Mesendoderm (in vitro differentiated cells): ENCODE measurements around the gene HS6ST1.
A peak's percentile ranks its signal among the peaks of the same experiment; 100 is the strongest.

Source experiments
- DNase-seq: peaks from one replicate; pipeline ENCODE4 v3.0.0; 2013
- H2AK5ac ChIP-seq: 2 replicates; pipeline ENCODE4 v1.6.1; 2013; ENCODE audit warnings: low read length, inconsistent platforms
- H2BK120ac ChIP-seq: 2 replicates; pipeline ENCODE4 v1.6.1; 2013; ENCODE audit warnings: low read depth, mild to moderate bottlenecking, low read length, moderate library complexity, mixed read lengths
- H2BK15ac ChIP-seq: replicated peaks from 2 replicates; pipeline ENCODE4 v1.6.1; 2013; ENCODE audit warnings: low read depth, mild to moderate bottlenecking, moderate library complexity
- H2BK5ac ChIP-seq: 2 replicates; pipeline ENCODE4 v1.6.1; 2013; ENCODE audit warnings: low read length, inconsistent platforms
- H3K18ac ChIP-seq: 2 replicates; pipeline ENCODE4 v1.6.1; 2013; ENCODE audit warnings: mild to moderate bottlenecking, low read length, mixed read lengths
- H3K23ac ChIP-seq: one replicate; pipeline ENCODE4 v1.6.1; 2013; ENCODE audit warnings: low read length
- H3K27ac ChIP-seq: 2 replicates; pipeline ENCODE4 v1.5.1; 2013; ENCODE audit warnings: low read depth, mild to moderate bottlenecking, inconsistent platforms, low read length, moderate library complexity
- H3K27me3 ChIP-seq: 2 replicates; pipeline ENCODE4 v1.6.1; 2013; ENCODE audit warnings: low read length, control low read depth, mild to moderate bottlenecking, inconsistent platforms; ENCODE audit not compliant: insufficient read depth, poor library complexity
- H3K36me3 ChIP-seq: 2 replicates; pipeline ENCODE4 v1.6.1; 2013; ENCODE audit warnings: low read length, inconsistent platforms; ENCODE audit not compliant: control insufficient read depth, insufficient read depth
- H3K4ac ChIP-seq: one replicate; pipeline ENCODE4 v1.6.1; 2013; ENCODE audit warnings: low read depth, mild to moderate bottlenecking, low read length, moderate library complexity
- H3K4me1 ChIP-seq: 2 replicates; pipeline ENCODE4 v1.6.1; 2013; ENCODE audit warnings: low read depth, low read length, inconsistent platforms; ENCODE audit not compliant: control insufficient read depth
- H3K4me2 ChIP-seq: 2 replicates; pipeline ENCODE4 v1.6.1; 2013; ENCODE audit warnings: low read length
- H3K4me3 ChIP-seq: 2 replicates; pipeline ENCODE4 v1.5.1; 2013; ENCODE audit warnings: mild to moderate bottlenecking, low read length
- H3K56ac ChIP-seq: one replicate; pipeline ENCODE4 v1.6.1; 2013; ENCODE audit warnings: low read length
- H3K79me1 ChIP-seq: 2 replicates; pipeline ENCODE4 v1.6.1; 2013; ENCODE audit warnings: low read length, inconsistent platforms
- H3K79me2 ChIP-seq: 2 replicates; pipeline ENCODE4 v1.6.1; 2013; ENCODE audit warnings: mild to moderate bottlenecking, low read length; ENCODE audit not compliant: control insufficient read depth, insufficient read depth
- H3K9ac ChIP-seq: 2 replicates; pipeline ENCODE4 v1.6.1; 2013; ENCODE audit warnings: low read length, inconsistent platforms
- H4K5ac ChIP-seq: one replicate; pipeline ENCODE4 v1.6.1; 2013; ENCODE audit warnings: low read length
- H4K8ac ChIP-seq: one replicate; pipeline ENCODE4 v1.6.1; 2013; ENCODE audit warnings: low read depth, mild to moderate bottlenecking, control low read depth, low read length, moderate library complexity
- WGBS: extraction: QIAGEN DNeasy Blood & Tissue Kit; methylation state at CpG from one replicate; pipeline ENCODE4 v1.1.7; 2013; ENCODE audit warnings: low lambda C conversion rate, missing lambda C conversion rate; ENCODE audit not compliant: insufficient coverage; ENCODE audit errors: extremely low coverage; 5-methylcytosine and 5-hydroxymethylcytosine counted together

HS6ST1 gene

GRCh38 chr2:128314348-128315121 is 4.1 kb downstream of the HS6ST1 start:
- peaks cover 48% of the 10 kb centered on the region for H3K79me1 ChIP-seq
- peaks cover 2% of the 10 kb centered on the region for H3K36me3 ChIP-seq
- no peak overlapping the region for H2BK120ac ChIP-seq
- H3K56ac ChIP-seq = no peak overlapping the region
- WGBS = no CpG with 5 or more reads among the region's 20 CpGs
- H3K4me3 ChIP-seq = no peak overlapping the region
- no peak overlapping the region for H3K4ac ChIP-seq
- no peak overlapping the region for H4K8ac ChIP-seq
- H2BK15ac ChIP-seq = no peak overlapping the region
- H4K5ac ChIP-seq = no peak overlapping the region
- H3K79me2 ChIP-seq = peaks cover 83% of the 10 kb centered on the region
- H3K27me3 ChIP-seq = no peaks in the 10 kb centered on the region
- DNase-seq = no peak
- H3K23ac ChIP-seq = no peak overlapping the region
- H2AK5ac ChIP-seq = no peak overlapping the region
- H3K9ac ChIP-seq = no peak overlapping the region
- peaks cover 4% of the 10 kb centered on the region for H3K4me1 ChIP-seq
- no peak overlapping the region for H3K18ac ChIP-seq
- H3K27ac ChIP-seq = no peak overlapping the region
- H2BK5ac ChIP-seq = no peak overlapping the region
- H3K4me2 ChIP-seq = no peak overlapping the region

- Histone ChIP-seq H3K18ac (no peak overlapping the region), H2BK5ac (no peak overlapping the region), H3K27me3 (no peaks in the 10 kb centered on the region), H4K5ac (no peak overlapping the region), H4K8ac (no peak overlapping the region), H3K79me2 (peaks cover 89% of the 10 kb centered on the region), H3K79me1 (peaks cover 53% of the 10 kb centered on the region), H2BK15ac (no peak overlapping the region), H3K4me2 (no peak overlapping the region), H2AK5ac (no peak overlapping the region), H3K36me3 (peaks cover 2% of the 10 kb centered on the region), H3K27ac (no peak overlapping the region), H3K4ac (no peak overlapping the region), H3K56ac (no peak overlapping the region), H3K9ac (no peak overlapping the region), H3K4me1 (peaks cover 4% of the 10 kb centered on the region), H3K23ac (no peak overlapping the region), H2BK120ac (no peak overlapping the region), H3K4me3 (no peak overlapping the region)
- WGBS = no CpG with 5 or more reads among the region's 4 CpGs
- no peak for DNase-seq
Measured at GRCh38 chr2:128313931-128314347, 4.7 kb downstream of the HS6ST1 start.

GRCh38 chr2:128313091-128313836 is 5.4 kb downstream of the HS6ST1 start:
- H3K18ac ChIP-seq = no peak overlapping the region
- no peak overlapping the region for H4K5ac ChIP-seq
- no peak overlapping the region for H2BK15ac ChIP-seq
- peaks cover 58% of the 10 kb centered on the region for H3K79me1 ChIP-seq
- no peak overlapping the region for H2BK120ac ChIP-seq
- DNase-seq = peak; percentile 60
- no peak overlapping the region for H2BK5ac ChIP-seq
- no peak overlapping the region for H3K27ac ChIP-seq
- no peak overlapping the region for H3K4me3 ChIP-seq
- no peak overlapping the region for H3K4me2 ChIP-seq
- no peak overlapping the region for H3K9ac ChIP-seq
- H3K27me3 ChIP-seq = no peaks in the 10 kb centered on the region
- no CpG with 5 or more reads among the region's 8 CpGs for WGBS
- H3K79me2 ChIP-seq = peaks cover 96% of the 10 kb centered on the region
- H3K23ac ChIP-seq = no peak overlapping the region
- H3K56ac ChIP-seq = no peak overlapping the region
- no peak overlapping the region for H2AK5ac ChIP-seq
- no peak overlapping the region for H4K8ac ChIP-seq
- no peak overlapping the region for H3K4ac ChIP-seq
- peaks cover 2% of the 10 kb centered on the region for H3K36me3 ChIP-seq
- H3K4me1 ChIP-seq = peaks cover 4% of the 10 kb centered on the region

GRCh38 chr2:128312411-128312810 is 6.3 kb downstream of the HS6ST1 start:
- H3K4me2 ChIP-seq = no peak overlapping the region
- no peaks in the 10 kb centered on the region for H3K27me3 ChIP-seq
- no peak overlapping the region for H3K4me3 ChIP-seq
- H3K36me3 ChIP-seq = peaks cover 2% of the 10 kb centered on the region
- no CpG with 5 or more reads among the region's 6 CpGs for WGBS
- H3K27ac ChIP-seq = no peak overlapping the region
- no peak overlapping the region for H2BK120ac ChIP-seq
- no peak overlapping the region for H3K4ac ChIP-seq
- no peak overlapping the region for H3K56ac ChIP-seq
- no peak overlapping the region for H3K18ac ChIP-seq
- H2AK5ac ChIP-seq = no peak overlapping the region
- no peak overlapping the region for H4K5ac ChIP-seq
- no peak for DNase-seq
- no peak overlapping the region for H2BK5ac ChIP-seq
- peaks cover 66% of the 10 kb centered on the region for H3K79me1 ChIP-seq
- no peak overlapping the region for H2BK15ac ChIP-seq
- H4K8ac ChIP-seq = no peak overlapping the region
- no peak overlapping the region for H3K9ac ChIP-seq
- peaks cover 4% of the 10 kb centered on the region for H3K4me1 ChIP-seq
- H3K23ac ChIP-seq = no peak overlapping the region
- H3K79me2 ChIP-seq = peaks cover 100% of the 10 kb centered on the region

GRCh38 chr2:128311755-128312341 is 6.8 kb downstream of the HS6ST1 start:
- DNase-seq = no peak
- no peak overlapping the region for H2BK5ac ChIP-seq
- H3K27me3 ChIP-seq = no peaks in the 10 kb centered on the region
- H4K5ac ChIP-seq = no peak overlapping the region
- no peak overlapping the region for H3K56ac ChIP-seq
- WGBS = no CpG with 5 or more reads among the region's 11 CpGs
- H3K79me1 ChIP-seq = peaks cover 69% of the 10 kb centered on the region
- no peak overlapping the region for H2BK15ac ChIP-seq
- H3K23ac ChIP-seq = no peak overlapping the region
- H3K36me3 ChIP-seq = peaks cover 2% of the 10 kb centered on the region
- H3K18ac ChIP-seq = no peak overlapping the region
- H3K4me2 ChIP-seq = no peak overlapping the region
- H3K4me3 ChIP-seq = no peak overlapping the region
- H2BK120ac ChIP-seq = no peak overlapping the region
- no peak overlapping the region for H3K9ac ChIP-seq
- H4K8ac ChIP-seq = no peak overlapping the region
- H3K4ac ChIP-seq = no peak overlapping the region
- H3K79me2 ChIP-seq = peaks cover 100% of the 10 kb centered on the region
- H2AK5ac ChIP-seq = no peak overlapping the region
- H3K27ac ChIP-seq = no peak overlapping the region
- H3K4me1 ChIP-seq = peaks cover 4% of the 10 kb centered on the region
